Sigmoid colon (tissue), 7 donors: ENCODE results near the gene LSR. TPM values are rescaled to one million over a fixed set of nuclear protein-coding genes. Genes with fewer than 3 reads are reported as not detected.

Experiments used
- DNase-seq: peaks from one replicate; pipeline ENCODE4 v3.0.0-alpha.2; 2019
- H3K27ac ChIP-seq, 4 donors: fragments of 200-600 bp; sonication (generic); one replicate each; pipeline ENCODE4 v1.5.1; 2016 to 2019; ENCODE audit warnings: mild to moderate bottlenecking in 1 of 4
- H3K27me3 ChIP-seq, 3 donors: fragments of 200-600 bp; sonication (generic); one replicate each; pipeline ENCODE4 v1.5.1; 2019; ENCODE audit warnings: mild to moderate bottlenecking in 1 of 3
- H3K36me3 ChIP-seq, 4 donors: fragments of 200-600 bp; sonication (generic); one replicate each; pipeline ENCODE4 v1.5.1; 2016 to 2019
- H3K4me1 ChIP-seq, 4 donors: fragments of 200-600 bp; sonication (generic); one replicate each; pipeline ENCODE4 v1.5.1; 2017 to 2019
- H3K4me3 ChIP-seq, 4 donors: fragments of 200-600 bp; sonication (generic); one replicate each; pipeline ENCODE4 v1.5.1; 2017 to 2019; ENCODE audit warnings: mild to moderate bottlenecking in 2 of 4, moderate library complexity in 1 of 4
- H3K9me3 ChIP-seq, 4 donors: fragments of 200-600 bp in 3 of 4; sonication (generic) in 3 of 4; one replicate each; pipeline versions ENCODE4 v1.5.1 to v1.6.1; 2013 to 2019
- EP300 ChIP-seq, 4 donors: sonication (generic); formaldehyde crosslinking; IDR thresholded peaks; one replicate each; pipeline ENCODE4 v1.6.1; 2017; ENCODE audit warnings: antibody characterized with exemption in 4 of 4
- POLR2A ChIP-seq, 2 donors: fragments of 450-650 bp; IDR thresholded peaks; one replicate each; pipeline ENCODE4 v1.6.1; 2016; ENCODE audit warnings: antibody characterized with exemption in 2 of 2, mild to moderate bottlenecking in 2 of 2, moderate library complexity in 2 of 2
- POLR2AphosphoS5 ChIP-seq, 4 donors: sonication (generic); formaldehyde crosslinking; IDR thresholded peaks; one replicate each; pipeline ENCODE4 v1.6.1; 2017; ENCODE audit warnings: antibody characterized with exemption in 4 of 4
- whole genome bisulfite sequencing, 2 donors: extraction: QIAGEN DNeasy Blood & Tissue Kit; methylation state at CpG; one replicate each; pipeline ENCODE4 v1.1.7; 2013; 5-methylcytosine and 5-hydroxymethylcytosine counted together
- intact Hi-C: fragments of 100-400 bp; cut with DNase I; formaldehyde crosslinking; loops from one replicate; pipeline ENCODE4 v1.15.1; 2023
- polyA plus RNA-seq, 3 donors: library from polyadenylated mRNA; stranded (reverse); fragments of 200-250 nt; gene quantifications; one replicate each; pipeline ENCODE4 v1.2.3, GENCODE V29; 2013
- total RNA-seq, 4 donors: library from RNA; depleted of rRNA; stranded (reverse); fragments of >200 nt; gene quantifications; one replicate each; pipeline ENCODE4 v1.1.0, GENCODE V29; 2016
- TF ChIP-seq, protein P1 (sequence below), 4 experiments: fragments of 450-650 bp in 3 of 4; fragments of 200-600 bp in 1 of 4; IDR thresholded peaks; one replicate each; pipeline ENCODE4 v1.5.1; 2016 to 2019; ENCODE audit warnings: antibody characterized with exemption in 4 of 4, mild to moderate bottlenecking in 3 of 4, moderate library complexity in 2 of 4
- donor health status: healthy with polysubstance abuse.
- donor health status: Bipolar disorder and iron deficiency.
- donor health status: healthy.

The LSR gene
- total and polyA plus RNA-seq, 7 donors = 0.68 to 218 (median 3.6) TPM

DNA sequence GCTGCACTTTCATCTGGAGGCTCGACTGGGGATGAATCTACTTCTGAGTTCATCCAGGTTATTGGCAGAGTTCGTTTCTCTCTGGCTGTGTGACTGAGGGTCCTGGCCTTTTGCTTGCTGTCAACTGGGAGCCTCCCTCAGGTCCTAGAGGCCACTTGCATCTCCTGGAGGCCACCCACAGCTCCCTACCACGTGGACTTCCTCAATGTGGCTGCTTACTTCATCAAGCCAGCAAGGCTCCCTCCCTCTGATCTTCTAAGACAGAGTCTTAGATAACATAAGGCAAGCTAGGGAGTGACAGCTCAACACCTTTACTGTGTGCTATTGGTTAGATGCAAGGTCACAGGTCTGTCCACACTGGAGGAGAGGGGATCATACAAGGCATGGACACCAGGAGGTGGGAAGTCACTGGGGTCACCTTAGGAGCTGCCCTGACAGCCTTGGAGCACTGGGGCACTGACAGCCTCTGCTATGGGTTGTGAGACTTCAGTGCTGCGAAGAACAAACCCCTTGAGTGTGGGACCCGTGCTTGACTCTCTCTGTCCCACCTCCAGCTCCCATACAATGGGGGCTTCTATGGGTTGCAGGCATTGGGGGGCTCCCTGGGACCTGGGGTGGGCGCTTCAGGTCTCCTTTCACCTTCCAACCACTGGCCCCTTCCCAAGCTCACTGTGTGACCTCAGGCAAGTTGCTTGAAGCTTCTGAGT, 25.6 kb upstream of the LSR start:
- no peak overlapping the region for H3K27ac ChIP-seq
- H3K27me3 ChIP-seq = peaks cover 0 to 32% (median 6%) of the 10 kb centered on the region in 3 donors
- WGBS, 2 donors = 66 to 74% methylated on average over 6 of the region's 6 CpGs
- no peak for DNase-seq
- peaks cover 0 to 6% (median 1%) of the 10 kb centered on the region in 4 donors for H3K9me3 ChIP-seq
- intact Hi-C loops = no loop called here
- H3K36me3 ChIP-seq = no peaks in the 10 kb centered on the region
- H3K4me1 ChIP-seq = no peaks in the 10 kb centered on the region
- no peak overlapping the region for H3K4me3 ChIP-seq
- TF ChIP-seq, protein P1, sequence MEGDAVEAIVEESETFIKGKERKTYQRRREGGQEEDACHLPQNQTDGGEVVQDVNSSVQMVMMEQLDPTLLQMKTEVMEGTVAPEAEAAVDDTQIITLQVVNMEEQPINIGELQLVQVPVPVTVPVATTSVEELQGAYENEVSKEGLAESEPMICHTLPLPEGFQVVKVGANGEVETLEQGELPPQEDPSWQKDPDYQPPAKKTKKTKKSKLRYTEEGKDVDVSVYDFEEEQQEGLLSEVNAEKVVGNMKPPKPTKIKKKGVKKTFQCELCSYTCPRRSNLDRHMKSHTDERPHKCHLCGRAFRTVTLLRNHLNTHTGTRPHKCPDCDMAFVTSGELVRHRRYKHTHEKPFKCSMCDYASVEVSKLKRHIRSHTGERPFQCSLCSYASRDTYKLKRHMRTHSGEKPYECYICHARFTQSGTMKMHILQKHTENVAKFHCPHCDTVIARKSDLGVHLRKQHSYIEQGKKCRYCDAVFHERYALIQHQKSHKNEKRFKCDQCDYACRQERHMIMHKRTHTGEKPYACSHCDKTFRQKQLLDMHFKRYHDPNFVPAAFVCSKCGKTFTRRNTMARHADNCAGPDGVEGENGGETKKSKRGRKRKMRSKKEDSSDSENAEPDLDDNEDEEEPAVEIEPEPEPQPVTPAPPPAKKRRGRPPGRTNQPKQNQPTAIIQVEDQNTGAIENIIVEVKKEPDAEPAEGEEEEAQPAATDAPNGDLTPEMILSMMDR (IDR thresholded peaks at IDR 0.05) = no peak
- TF ChIP-seq POLR2A (IDR thresholded peaks at IDR 0.05) = no peak
- TF ChIP-seq POLR2AphosphoS5 (IDR thresholded peaks at IDR 0.05) = no peak
- no peak for TF ChIP-seq EP300 (IDR thresholded peaks at IDR 0.05)

DNA sequence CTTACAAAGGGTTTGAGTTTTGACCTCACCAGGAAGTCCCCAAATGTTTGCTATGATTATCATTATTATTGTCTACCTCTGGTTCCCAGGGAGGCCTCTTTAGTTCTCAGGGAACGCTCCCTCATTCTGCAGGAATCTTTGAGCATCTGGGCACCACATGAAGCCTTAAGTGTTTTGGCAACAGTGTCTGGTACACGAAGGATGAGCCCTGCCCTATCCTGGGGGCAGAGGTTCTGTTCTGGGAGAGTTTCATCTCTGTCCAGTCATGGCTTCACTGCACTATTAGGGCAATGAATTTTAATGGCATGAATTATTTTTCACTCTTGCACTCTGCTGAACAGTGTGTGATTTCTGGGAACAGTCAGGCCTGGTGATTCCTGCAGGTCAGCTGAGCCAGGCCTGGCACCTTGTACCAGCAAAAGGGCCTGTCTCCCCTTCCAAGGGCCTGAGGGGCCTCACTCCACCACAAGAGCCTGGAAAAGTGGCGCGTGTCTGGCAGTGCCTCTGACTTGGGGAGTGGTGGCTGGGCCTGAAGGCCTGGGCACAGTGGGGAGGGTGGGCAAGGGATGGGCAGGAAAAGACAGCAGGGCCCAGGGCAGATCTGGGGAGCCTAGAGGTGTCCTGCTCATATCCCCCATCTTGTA, 24.8 kb upstream of the LSR start:
- WGBS, 2 donors = 83 to 85% methylated on average over 4 of the region's 4 CpGs
- Histone ChIP-seq H3K27ac (no peak overlapping the region), H3K27me3 (peaks cover 0 to 38% (median 6%) of the 10 kb centered on the region in 3 donors), H3K4me1 (no peaks in the 10 kb centered on the region), H3K9me3 (peaks cover 0 to 5% (median 1%) of the 10 kb centered on the region in 4 donors), H3K4me3 (no peak overlapping the region), H3K36me3 (no peaks in the 10 kb centered on the region)
- intact Hi-C loops = no loop called here
- no peak for TF ChIP-seq EP300 (IDR thresholded peaks at IDR 0.05)
- TF ChIP-seq, protein P1 (IDR thresholded peaks at IDR 0.05) = no peak
- no peak for DNase-seq

DNA sequence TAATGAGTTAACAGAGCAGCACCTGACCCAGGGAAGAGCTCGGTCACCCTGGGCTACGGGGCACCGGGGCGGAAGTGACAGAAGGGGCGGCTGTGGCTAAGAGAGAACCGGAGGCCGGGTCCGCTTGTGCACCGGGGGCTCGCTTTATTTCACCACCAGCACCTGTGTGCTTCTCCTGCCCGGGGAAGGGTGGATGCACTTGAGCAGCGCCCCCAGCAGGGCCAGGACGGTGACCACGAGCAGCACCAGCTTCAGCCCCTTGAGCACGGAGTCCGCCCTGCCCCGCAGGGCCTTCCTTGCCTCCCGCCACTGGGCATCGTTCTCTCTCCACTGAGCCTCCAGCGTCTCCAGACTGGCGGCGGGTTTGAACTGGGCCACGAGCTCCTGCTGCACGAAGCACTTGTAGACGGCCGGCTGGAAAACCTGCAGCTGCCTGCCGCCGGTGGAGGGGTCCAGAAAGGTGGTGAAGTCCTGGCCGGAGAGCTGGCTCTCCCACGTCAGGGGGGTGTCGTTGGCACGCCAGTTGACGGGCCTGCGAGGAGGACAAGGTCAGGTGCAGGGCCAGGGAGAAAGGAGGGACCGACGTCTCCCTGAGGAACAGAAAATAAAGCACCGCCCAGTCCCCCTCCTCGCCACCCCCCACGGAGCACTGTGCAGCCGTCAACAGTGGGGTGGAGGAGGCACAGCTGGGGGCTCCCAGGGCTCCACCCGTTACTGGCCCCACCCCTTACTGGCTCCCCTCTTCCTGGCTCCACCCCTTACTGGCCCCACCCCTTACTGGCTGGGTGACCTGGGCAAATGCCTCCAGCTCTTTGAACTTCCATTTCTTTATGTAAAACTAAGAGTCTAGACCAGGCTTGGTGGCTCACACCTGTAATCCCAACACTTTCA, 23.9 kb upstream of the LSR start:
- intact Hi-C loops = no loop called here
- H3K27me3 ChIP-seq = peaks cover 0 to 38% (median 6%) of the 10 kb centered on the region in 3 donors
- H3K4me3 ChIP-seq = no peak overlapping the region
- no peaks in the 10 kb centered on the region for H3K36me3 ChIP-seq
- H3K27ac ChIP-seq = no peak overlapping the region
- H3K9me3 ChIP-seq = peaks cover 0 to 3% (median 0%) of the 10 kb centered on the region in 4 donors
- no peak for DNase-seq
- no peaks in the 10 kb centered on the region for H3K4me1 ChIP-seq
- TF ChIP-seq POLR2AphosphoS5 (IDR thresholded peaks at IDR 0.05) = no peak
- no peak for TF ChIP-seq EP300 (IDR thresholded peaks at IDR 0.05)
- TF ChIP-seq, protein P1 (IDR thresholded peaks at IDR 0.05) = no peak
- no peak for TF ChIP-seq POLR2A (IDR thresholded peaks at IDR 0.05)
- WGBS, 2 donors = 60 to 72% methylated on average over 41 of the region's 41 CpGs

DNA sequence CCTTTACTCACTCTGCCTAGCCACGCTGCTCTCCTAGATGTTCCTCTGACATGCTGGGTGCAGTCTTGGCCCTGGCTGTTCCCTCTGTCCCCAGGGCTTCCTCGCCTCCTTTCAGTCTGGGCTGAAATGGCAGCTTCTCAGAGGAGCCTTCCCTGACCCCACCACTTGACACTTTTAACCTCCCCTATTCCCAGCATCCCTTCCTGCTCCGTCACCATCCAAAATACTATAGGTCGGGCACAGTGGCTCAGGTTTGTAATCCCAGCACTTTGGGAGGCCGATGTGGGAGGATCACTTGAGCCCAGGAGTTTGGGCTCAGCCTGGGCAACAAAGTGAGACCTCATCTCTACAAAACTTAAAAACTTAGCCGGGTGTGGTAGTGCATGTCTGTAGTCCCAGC, 22.9 kb upstream of the LSR start:
- intact Hi-C loops = no loop called here
- H3K9me3 ChIP-seq = peaks cover 0 to 3% (median 0%) of the 10 kb centered on the region in 4 donors
- no peak overlapping the region for H3K27ac ChIP-seq
- H3K27me3 ChIP-seq = peaks cover 0 to 38% (median 6%) of the 10 kb centered on the region in 3 donors
- no peak overlapping the region for H3K4me3 ChIP-seq
- no peak for TF ChIP-seq POLR2A (IDR thresholded peaks at IDR 0.05)
- no peak for TF ChIP-seq POLR2AphosphoS5 (IDR thresholded peaks at IDR 0.05)
- no peak for TF ChIP-seq EP300 (IDR thresholded peaks at IDR 0.05)
- TF ChIP-seq, protein P1 (IDR thresholded peaks at IDR 0.05) = no peak
- 89 to 93% methylated on average over 6 of the region's 6 CpGs for WGBS, 2 donors
- H3K4me1 ChIP-seq = no peaks in the 10 kb centered on the region
- no peak for DNase-seq
- H3K36me3 ChIP-seq = no peaks in the 10 kb centered on the region
